ENCODE measurements around the gene MTHFD2L. TPM values are rescaled to one million over a fixed set of nuclear protein-coding genes. Genes with fewer than 3 reads are reported as not detected.
A peak's percentile ranks its signal among the peaks of the same experiment; 100 is the strongest.

MTHFD2L gene
- total and polyA plus RNA-seq, 9 of the 15 experiments (the other 6 are each of a cell fraction or from before 2014, with no cell fraction given), result 10.0 to 39.0 (median 26.0) TPM

- peak; percentile 74 for TF ChIP-seq FIP1L1 (IDR thresholded peaks at IDR 0.05; ENCODE audit: low read depth, low read length, poor library complexity, severe bottlenecking)
- TF ChIP-seq, protein P1, sequence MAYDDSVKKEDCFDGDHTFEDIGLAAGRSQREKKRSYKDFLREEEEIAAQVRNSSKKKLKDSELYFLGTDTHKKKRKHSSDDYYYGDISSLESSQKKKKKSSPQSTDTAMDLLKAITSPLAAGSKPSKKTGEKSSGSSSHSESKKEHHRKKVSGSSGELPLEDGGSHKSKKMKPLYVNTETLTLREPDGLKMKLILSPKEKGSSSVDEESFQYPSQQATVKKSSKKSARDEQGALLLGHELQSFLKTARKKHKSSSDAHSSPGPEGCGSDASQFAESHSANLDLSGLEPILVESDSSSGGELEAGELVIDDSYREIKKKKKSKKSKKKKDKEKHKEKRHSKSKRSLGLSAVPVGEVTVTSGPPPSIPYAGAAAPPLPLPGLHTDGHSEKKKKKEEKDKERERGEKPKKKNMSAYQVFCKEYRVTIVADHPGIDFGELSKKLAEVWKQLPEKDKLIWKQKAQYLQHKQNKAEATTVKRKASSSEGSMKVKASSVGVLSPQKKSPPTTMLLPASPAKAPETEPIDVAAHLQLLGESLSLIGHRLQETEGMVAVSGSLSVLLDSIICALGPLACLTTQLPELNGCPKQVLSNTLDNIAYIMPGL (CRISPR knock-in tag; IDR thresholded peaks at IDR 0.05), result no peak
- no peak for TF ChIP-seq XRCC3 (IDR thresholded peaks at IDR 0.05)
- TF ChIP-seq HDGF (IDR thresholded peaks at IDR 0.05), result no peak
- TF ChIP-seq ZNF316 (IDR thresholded peaks at IDR 0.05), result no peak
- 0 out of 2 replicates have a peak, but pooled peaks have one; percentile 32 for TF ChIP-seq ERF (CRISPR knock-in tag; IDR thresholded peaks at IDR 0.05)
- no peak for TF ChIP-seq SFPQ (IDR thresholded peaks at IDR 0.05; ENCODE audit: low read depth, low read length)
- no peak for TF ChIP-seq DACH1 (IDR thresholded peaks at IDR 0.05; ENCODE audit: partially characterized antibody)
- peak; percentile 65 for TF ChIP-seq CREB3L1 (IDR thresholded peaks at IDR 0.05; ENCODE audit: borderline replicate concordance, low read depth)
- no peak for TF ChIP-seq HMBOX1 (IDR thresholded peaks at IDR 0.05)
- TF ChIP-seq, protein P2, sequence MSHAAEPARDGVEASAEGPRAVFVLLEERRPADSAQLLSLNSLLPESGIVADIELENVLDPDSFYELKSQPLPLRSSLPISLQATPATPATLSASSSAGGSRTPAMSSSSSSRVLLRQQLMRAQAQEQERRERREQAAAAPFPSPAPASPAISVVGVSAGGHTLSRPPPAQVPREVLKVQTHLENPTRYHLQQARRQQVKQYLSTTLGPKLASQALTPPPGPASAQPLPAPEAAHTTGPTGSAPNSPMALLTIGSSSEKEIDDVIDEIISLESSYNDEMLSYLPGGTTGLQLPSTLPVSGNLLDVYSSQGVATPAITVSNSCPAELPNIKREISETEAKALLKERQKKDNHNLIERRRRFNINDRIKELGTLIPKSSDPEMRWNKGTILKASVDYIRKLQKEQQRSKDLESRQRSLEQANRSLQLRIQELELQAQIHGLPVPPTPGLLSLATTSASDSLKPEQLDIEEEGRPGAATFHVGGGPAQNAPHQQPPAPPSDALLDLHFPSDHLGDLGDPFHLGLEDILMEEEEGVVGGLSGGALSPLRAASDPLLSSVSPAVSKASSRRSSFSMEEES (CRISPR knock-in tag; IDR thresholded peaks at IDR 0.05), result no peak
- TF ChIP-seq, protein P3, sequence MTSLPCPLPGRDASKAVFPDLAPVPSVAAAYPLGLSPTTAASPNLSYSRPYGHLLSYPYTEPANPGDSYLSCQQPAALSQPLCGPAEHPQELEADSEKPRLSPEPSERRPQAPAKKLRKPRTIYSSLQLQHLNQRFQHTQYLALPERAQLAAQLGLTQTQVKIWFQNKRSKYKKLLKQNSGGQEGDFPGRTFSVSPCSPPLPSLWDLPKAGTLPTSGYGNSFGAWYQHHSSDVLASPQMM (CRISPR knock-in tag; IDR thresholded peaks at IDR 0.05), result no peak
- peak; percentile 53 for TF ChIP-seq BHLHE40 (IDR thresholded peaks at IDR 0.05; ENCODE audit: low read length)
- TF ChIP-seq, protein P4, sequence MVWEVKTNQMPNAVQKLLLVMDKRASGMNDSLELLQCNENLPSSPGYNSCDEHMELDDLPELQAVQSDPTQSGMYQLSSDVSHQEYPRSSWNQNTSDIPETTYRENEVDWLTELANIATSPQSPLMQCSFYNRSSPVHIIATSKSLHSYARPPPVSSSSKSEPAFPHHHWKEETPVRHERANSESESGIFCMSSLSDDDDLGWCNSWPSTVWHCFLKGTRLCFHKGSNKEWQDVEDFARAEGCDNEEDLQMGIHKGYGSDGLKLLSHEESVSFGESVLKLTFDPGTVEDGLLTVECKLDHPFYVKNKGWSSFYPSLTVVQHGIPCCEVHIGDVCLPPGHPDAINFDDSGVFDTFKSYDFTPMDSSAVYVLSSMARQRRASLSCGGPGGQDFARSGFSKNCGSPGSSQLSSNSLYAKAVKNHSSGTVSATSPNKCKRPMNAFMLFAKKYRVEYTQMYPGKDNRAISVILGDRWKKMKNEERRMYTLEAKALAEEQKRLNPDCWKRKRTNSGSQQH (CRISPR knock-in tag; IDR thresholded peaks at IDR 0.05), result no peak
Measured at GRCh38 chr4:74157561-74158465, at the start of gene MTHFD2L (continued).

All from K562 (cell line).